Measurements from ENCODE around the gene ZNF664.
"Not testable (repeated sequence)": the region's sequence is repeated elsewhere in the genome, so short reads cannot be mapped to it uniquely, and the experiment has no call there.

ZNF664 gene

GRCh38 chr12:123946516-123947505 lies 26.2 kb upstream of the ZNF664 start:
- not testable (repeated sequence) for DNase-seq; H3K4me1 Mint-ChIP-seq (ENCODE audit: low read depth); H3K27ac Mint-ChIP-seq; H3K9me3 Mint-ChIP-seq; H3K4me3 Mint-ChIP-seq; H3K27me3 Mint-ChIP-seq
- H3K36me3 Mint-ChIP-seq (ENCODE audit: low read depth), result peaks cover 17% of the 10 kb centered on the region

- not testable (repeated sequence) for H3K4me3 Mint-ChIP-seq; DNase-seq; H3K9me3 Mint-ChIP-seq; H3K27me3 Mint-ChIP-seq; H3K27ac Mint-ChIP-seq; H3K4me1 Mint-ChIP-seq (ENCODE audit: low read depth)
- H3K36me3 Mint-ChIP-seq (ENCODE audit: low read depth), result peaks cover 10% of the 10 kb centered on the region
Measured at GRCh38 chr12:123947531-123947930, 25.5 kb upstream of the ZNF664 start.

GRCh38 chr12:123948401-123948795 lies 24.6 kb upstream of the ZNF664 start:
- no peaks in the 10 kb centered on the region for H3K4me1 Mint-ChIP-seq (ENCODE audit: low read depth)
- no peak overlapping the region for H3K4me3 Mint-ChIP-seq
- H3K27me3 Mint-ChIP-seq, result no peaks in the 10 kb centered on the region
- H3K36me3 Mint-ChIP-seq (ENCODE audit: low read depth), result peaks cover 5% of the 10 kb centered on the region
- no peaks in the 10 kb centered on the region for H3K9me3 Mint-ChIP-seq
- no peak for DNase-seq
- H3K27ac Mint-ChIP-seq, result no peak overlapping the region

DNA sequence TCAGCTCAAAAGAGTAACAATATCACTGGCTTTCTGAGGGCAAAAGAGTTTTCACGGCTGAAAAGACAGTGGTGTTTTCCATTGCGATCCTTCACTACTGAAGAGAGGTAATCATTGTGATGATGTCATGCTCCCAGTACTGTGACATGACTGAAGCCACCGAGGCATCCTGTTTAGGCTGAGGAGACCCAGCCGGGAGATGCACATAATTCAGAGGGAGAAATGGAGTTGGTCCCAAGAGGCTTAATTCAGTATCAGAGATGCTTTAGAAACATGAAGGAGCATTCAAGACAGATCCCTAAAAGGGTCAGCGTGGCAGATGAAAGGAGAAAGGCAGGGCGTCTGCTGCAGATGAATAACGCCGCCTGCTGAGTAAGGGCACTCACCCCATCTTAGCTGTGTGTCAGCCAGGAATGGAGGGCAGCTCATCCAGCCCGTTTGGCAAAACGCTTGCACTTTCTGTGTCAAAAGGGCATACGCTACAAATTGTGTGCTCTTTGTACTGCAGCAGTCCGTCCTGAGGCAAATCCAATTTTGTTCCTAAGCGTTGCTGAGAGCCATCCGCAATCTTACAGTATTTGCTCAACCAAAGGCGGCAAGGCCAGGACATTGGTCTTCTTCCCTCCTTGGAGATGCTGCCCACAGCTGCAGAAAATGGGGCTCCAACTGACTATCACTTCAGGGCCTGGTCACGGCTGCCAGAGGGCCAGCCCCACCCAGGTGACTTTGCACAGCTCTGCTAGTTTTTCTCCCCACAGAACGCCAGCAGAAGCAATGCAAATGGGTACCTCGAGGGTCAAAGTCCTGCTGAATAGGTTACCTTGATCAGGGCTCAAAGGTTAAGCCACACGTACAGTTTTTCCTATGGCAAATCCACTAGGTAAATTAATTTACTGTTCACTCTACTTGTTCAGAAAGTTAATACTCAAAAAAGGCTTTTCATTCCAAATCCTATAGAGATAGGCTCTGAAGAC lies 23.9 kb upstream of the ZNF664 start:
- H3K27ac Mint-ChIP-seq, result no peak overlapping the region
- no peak for DNase-seq
- H3K4me3 Mint-ChIP-seq, result no peak overlapping the region
- no peaks in the 10 kb centered on the region for H3K4me1 Mint-ChIP-seq (ENCODE audit: low read depth)
- no peaks in the 10 kb centered on the region for H3K9me3 Mint-ChIP-seq
- H3K36me3 Mint-ChIP-seq (ENCODE audit: low read depth), result peaks cover 5% of the 10 kb centered on the region
- H3K27me3 Mint-ChIP-seq, result no peaks in the 10 kb centered on the region

- Mint-ChIP-seq H3K27me3 (no peaks in the 10 kb centered on the region), H3K9me3 (no peaks in the 10 kb centered on the region), H3K4me1 (ENCODE audit: low read depth) (no peaks in the 10 kb centered on the region), H3K36me3 (ENCODE audit: low read depth) (peaks cover under 1% of the 10 kb centered on the region), H3K27ac (no peak overlapping the region), H3K4me3 (no peak overlapping the region)
- DNase-seq, result no peak
Measured at GRCh38 chr12:123949770-123950165, 23.2 kb upstream of the ZNF664 start.

GRCh38 chr12:123950476-123951349 lies 22.3 kb upstream of the ZNF664 start:
- Mint-ChIP-seq H3K27ac (no peak overlapping the region), H3K36me3 (ENCODE audit: low read depth) (no peaks in the 10 kb centered on the region), H3K4me1 (ENCODE audit: low read depth) (no peaks in the 10 kb centered on the region), H3K9me3 (no peaks in the 10 kb centered on the region), H3K27me3 (no peaks in the 10 kb centered on the region), H3K4me3 (no peak overlapping the region)
- no peak for DNase-seq

GRCh38 chr12:123951467-123951866 lies 21.5 kb upstream of the ZNF664 start:
- Mint-ChIP-seq H3K9me3 (no peaks in the 10 kb centered on the region), H3K36me3 (ENCODE audit: low read depth) (no peaks in the 10 kb centered on the region), H3K4me1 (ENCODE audit: low read depth) (no peaks in the 10 kb centered on the region), H3K27ac (no peak overlapping the region), H3K4me3 (no peak overlapping the region), H3K27me3 (no peaks in the 10 kb centered on the region)
- no peak for DNase-seq

DNA sequence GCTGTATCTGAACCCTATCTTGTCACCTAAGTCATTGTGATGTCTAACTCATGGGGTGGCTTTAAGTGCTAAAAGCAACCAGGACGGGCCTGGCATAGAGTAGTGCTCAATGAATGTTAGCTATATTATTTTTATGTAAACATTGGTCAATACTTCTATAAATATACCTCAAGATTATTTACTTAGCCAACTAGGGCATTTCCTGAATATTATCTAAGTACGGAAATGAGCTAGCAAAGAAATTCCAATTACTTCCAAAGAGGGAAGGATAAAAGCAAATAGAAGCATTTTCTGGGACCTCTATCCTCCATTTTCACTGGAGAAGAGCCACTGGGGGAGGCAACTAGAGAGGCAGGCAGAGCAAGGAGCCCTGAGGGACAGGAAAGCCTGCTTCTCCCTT lies 21.0 kb upstream of the ZNF664 start:
- DNase-seq, result no peak
- Mint-ChIP-seq H3K9me3 (no peaks in the 10 kb centered on the region), H3K27ac (no peak overlapping the region), H3K36me3 (ENCODE audit: low read depth) (no peaks in the 10 kb centered on the region), H3K27me3 (no peaks in the 10 kb centered on the region), H3K4me1 (ENCODE audit: low read depth) (no peaks in the 10 kb centered on the region), H3K4me3 (no peak overlapping the region)

DNA sequence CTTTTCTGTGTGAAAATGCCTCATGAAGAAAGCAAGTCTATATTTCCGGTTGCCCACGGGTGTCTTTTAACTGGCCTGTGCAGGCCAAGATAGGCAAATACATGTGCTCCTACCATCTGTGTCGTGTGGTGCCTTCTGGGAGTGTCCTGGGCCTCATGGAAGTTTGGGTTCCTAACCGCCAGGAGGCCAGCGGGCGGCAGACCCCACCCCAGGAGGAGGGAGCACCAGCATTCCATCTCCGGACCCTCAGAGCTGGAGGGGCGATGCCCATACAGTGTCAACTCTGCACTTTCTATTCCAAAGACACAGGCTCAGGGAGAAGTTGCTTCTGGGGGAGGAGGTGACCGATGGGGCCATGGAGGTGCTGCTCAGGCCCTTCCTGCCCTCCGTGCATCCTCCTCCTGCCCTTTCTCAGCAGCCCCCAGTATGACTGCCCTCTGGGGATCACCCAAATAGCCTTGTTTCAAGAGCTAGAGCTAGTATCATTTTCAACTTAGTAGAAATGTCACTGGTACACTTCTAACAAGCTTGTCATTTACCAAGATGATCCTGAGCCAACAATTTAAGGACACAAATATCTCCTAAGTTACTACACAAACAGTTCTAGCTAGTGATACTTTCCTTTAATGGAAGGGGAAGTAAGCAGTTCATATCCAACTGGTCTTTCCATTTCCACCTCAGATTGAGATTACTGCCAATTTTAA lies 18.2 kb upstream of the ZNF664 start:
- H3K36me3 Mint-ChIP-seq (ENCODE audit: low read depth), result no peaks in the 10 kb centered on the region
- no peaks in the 10 kb centered on the region for H3K27me3 Mint-ChIP-seq
- H3K27ac Mint-ChIP-seq, result no peak overlapping the region
- no peaks in the 10 kb centered on the region for H3K9me3 Mint-ChIP-seq
- no peaks in the 10 kb centered on the region for H3K4me1 Mint-ChIP-seq (ENCODE audit: low read depth)
- DNase-seq, result no peak
- no peak overlapping the region for H3K4me3 Mint-ChIP-seq

DNA sequence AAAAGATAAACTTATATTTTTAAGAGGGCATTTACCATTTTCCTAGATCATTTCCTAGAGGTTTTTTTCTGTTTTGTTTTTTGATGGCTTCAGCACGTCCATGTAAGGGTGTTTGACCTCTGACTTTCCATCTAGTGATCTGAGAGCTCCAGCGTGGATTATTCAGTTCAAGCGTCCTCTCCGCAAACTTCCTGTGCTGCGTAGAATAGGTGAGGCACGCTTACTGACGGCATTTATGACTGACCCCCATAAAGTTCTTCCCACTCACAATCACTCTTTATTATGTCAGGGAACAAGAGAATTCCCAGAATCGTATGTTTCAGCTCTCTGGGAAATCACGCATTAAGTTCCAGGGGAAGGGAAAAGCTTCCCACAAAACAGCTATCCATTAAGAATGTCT lies 16.8 kb upstream of the ZNF664 start:
- Mint-ChIP-seq H3K36me3 (ENCODE audit: low read depth) (no peaks in the 10 kb centered on the region), H3K9me3 (no peaks in the 10 kb centered on the region), H3K27me3 (no peaks in the 10 kb centered on the region), H3K4me1 (ENCODE audit: low read depth) (no peaks in the 10 kb centered on the region), H3K27ac (no peak overlapping the region), H3K4me3 (no peak overlapping the region)
- no peak for DNase-seq

DNA sequence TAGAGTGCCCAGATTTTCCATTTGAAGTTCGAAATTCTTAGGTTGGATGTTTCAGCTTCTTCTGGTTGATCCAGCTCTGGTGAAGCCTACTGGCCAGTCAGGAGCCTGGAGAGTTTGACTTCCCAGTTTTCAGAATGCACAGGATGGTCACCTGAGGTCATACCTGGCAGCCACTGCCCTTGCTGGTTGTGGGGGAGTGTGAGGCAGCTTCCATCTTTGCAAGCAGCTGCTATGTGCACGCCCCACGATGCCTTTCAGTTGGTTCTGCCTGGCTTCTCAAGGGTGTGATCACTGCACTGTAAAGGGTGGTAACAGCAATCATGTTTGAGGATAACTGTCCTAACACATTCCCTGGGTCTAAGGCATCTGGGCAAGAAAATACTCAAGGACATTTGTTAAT lies 15.8 kb upstream of the ZNF664 start:
- no peak overlapping the region for H3K4me3 Mint-ChIP-seq
- H3K27ac Mint-ChIP-seq, result no peak overlapping the region
- no peaks in the 10 kb centered on the region for H3K36me3 Mint-ChIP-seq (ENCODE audit: low read depth)
- H3K27me3 Mint-ChIP-seq, result no peaks in the 10 kb centered on the region
- DNase-seq, result no peak
- no peaks in the 10 kb centered on the region for H3K9me3 Mint-ChIP-seq
- H3K4me1 Mint-ChIP-seq (ENCODE audit: low read depth), result no peaks in the 10 kb centered on the region

- no peaks in the 10 kb centered on the region for H3K4me1 Mint-ChIP-seq (ENCODE audit: low read depth)
- H3K27ac Mint-ChIP-seq, result no peak overlapping the region
- DNase-seq, result no peak
- H3K4me3 Mint-ChIP-seq, result no peak overlapping the region
- no peaks in the 10 kb centered on the region for H3K9me3 Mint-ChIP-seq
- no peaks in the 10 kb centered on the region for H3K27me3 Mint-ChIP-seq
- no peaks in the 10 kb centered on the region for H3K36me3 Mint-ChIP-seq (ENCODE audit: low read depth)
Measured at GRCh38 chr12:123958462-123958861, 14.6 kb upstream of the ZNF664 start.

DNA sequence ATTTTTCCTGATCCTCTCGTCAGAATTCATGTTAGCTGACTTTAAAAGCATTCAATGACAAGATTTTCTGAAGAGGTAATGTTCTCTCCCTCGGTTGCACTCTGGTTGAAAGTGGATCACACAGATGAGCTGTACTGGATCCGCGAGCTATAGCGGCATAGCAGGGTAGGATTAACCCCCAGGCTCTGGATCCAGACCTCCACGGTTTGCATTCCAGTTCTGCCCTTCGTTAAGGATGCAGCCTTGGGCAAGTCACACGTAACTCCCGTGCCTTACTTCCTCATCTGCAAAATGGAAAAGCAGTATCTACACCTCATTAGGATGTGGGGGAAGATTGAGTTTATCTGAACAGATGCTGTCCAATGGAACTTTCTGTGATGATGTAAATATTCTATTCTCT lies 14.1 kb upstream of the ZNF664 start:
- Mint-ChIP-seq H3K27ac (no peak overlapping the region), H3K36me3 (ENCODE audit: low read depth) (no peaks in the 10 kb centered on the region), H3K9me3 (no peaks in the 10 kb centered on the region), H3K27me3 (no peaks in the 10 kb centered on the region), H3K4me1 (ENCODE audit: low read depth) (no peaks in the 10 kb centered on the region), H3K4me3 (no peak overlapping the region)
- DNase-seq, result no peak

All from activated T-cell treated with anti-CD3 and anti-CD28 coated beads, Interleukin-2, amount 50 U/mL, for 24 hours (primary cell).